ENCODE results near the gene CDX1.

DNA sequence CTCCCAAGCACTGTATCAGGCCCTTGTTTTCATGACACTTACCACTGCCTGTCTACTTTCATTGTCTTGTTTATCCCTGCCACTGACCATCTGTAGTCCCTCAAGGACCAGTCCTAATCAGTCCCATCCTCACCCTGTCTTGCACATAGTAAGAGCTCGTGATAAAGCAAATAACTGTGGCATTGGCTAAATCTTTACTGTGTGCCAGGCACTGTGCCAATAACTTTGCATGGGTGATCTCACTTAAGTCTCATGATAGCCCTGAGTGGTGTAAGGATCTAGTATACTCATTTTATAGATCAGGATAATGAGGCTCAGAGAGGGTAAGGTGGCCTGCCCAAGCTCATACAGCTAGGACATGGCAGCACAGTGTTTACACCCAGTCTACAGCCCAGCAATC, 5.6 kb downstream of the CDX1 start:
- no peak for TF ChIP-seq CTCF (IDR thresholded peaks at IDR 0.05 in 4 of 5, conservative IDR thresholded peaks at IDR 0.05 in 1 of 5)
- no peak for TF ChIP-seq POLR2A (IDR thresholded peaks at IDR 0.05)
